GM21526 (cell line): ENCODE measurements around the gene CHCHD3.

Experiments
- ATAC-seq: cut with Tn5 transposase; IDR thresholded peaks from one replicate; pipeline ENCODE4 v1.9.1; 2021; ENCODE audit warnings: moderate library complexity; ENCODE audit not compliant: unreplicated experiment, low FRiP score

Gene CHCHD3

DNA sequence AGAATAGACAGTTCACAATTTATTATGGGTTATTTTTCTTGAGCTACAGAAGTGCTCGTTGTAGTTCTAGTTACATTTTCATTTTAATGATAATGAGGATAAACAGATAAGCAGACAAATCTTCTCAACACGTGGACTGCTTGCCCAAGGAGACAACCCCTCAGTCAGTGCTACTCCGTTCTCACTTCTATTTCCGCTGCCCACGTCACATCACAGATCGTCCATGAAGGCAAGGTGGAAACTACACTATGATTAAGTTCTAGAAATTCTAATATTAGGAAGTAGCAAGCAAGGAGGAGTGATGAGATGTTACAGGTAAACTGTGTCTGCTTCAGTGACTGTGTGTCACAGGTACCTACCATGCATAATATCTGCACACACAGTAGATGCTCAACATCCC, 210.5 kb downstream of the CHCHD3 start:
- peak; percentile 54 for ATAC-seq

DNA sequence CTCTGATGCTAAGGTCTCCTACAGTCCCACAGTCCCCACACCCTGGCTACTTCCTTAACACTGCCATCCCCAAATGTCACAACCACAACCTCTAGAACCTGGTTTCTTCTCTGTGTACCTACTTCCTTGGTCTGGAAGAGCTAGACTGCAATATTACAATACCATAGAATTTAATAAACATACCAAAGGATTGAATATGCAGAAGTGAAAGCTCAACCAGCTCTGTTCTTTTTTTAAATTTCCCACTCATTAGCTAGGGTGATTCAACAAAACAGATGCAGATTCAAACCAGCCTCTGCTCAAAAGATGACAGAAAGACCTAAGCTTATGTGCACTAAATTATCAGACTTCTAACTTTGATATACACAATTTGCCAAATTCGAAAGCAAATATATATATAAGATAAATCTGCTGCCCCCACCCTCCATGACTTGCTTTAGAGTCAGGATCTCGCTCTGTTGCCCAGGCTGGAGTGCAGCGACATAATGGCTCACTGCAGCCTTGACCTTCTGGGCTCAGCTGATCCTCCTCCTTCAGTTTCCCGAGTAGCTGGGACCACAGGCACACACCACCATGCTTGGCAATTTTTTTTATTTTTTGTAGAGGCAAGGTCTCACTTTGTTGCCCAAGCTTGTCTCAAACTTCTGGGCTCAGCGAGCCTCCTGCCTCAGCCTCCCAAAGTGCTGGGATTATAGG, 212.6 kb downstream of the CHCHD3 start:
- ATAC-seq, result no peak

DNA sequence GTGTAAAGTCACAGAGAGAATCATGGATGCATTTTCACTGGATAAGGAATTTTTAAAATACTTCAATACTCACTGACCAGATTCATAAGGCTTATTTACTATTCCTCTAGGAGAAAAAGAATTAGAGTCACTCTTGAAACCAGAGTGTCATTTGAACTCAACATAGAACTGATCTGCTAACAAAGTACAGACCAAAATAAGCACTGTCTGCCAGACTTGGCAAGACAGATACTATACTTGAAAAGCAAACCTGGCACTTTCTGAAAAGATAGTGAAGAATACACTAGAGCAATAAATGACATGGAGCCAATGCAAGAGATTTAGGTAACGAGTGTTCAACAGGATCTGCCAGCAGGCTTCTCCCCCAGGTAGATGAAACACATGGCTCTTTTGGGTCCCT, 215.3 kb downstream of the CHCHD3 start:
- ATAC-seq, result no peak

DNA sequence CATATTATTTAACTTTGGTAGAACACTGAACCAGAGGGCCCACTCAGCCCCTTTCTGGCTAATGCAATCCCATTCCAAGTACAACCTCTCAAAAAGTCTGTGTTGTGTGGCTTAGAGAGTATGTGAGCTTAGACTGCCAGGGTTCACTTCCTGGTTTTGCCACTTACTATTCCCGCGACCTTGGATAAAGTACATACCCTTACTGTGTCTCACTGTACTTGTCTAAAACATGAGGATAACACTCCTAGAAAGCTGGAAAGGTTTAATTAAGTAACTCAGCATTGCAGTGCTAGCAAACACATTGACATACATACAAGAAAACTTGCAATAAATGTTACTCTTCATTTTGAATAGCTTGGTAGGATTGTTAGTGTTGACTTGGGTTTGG, 215.8 kb downstream of the CHCHD3 start:
- ATAC-seq, result no peak

DNA sequence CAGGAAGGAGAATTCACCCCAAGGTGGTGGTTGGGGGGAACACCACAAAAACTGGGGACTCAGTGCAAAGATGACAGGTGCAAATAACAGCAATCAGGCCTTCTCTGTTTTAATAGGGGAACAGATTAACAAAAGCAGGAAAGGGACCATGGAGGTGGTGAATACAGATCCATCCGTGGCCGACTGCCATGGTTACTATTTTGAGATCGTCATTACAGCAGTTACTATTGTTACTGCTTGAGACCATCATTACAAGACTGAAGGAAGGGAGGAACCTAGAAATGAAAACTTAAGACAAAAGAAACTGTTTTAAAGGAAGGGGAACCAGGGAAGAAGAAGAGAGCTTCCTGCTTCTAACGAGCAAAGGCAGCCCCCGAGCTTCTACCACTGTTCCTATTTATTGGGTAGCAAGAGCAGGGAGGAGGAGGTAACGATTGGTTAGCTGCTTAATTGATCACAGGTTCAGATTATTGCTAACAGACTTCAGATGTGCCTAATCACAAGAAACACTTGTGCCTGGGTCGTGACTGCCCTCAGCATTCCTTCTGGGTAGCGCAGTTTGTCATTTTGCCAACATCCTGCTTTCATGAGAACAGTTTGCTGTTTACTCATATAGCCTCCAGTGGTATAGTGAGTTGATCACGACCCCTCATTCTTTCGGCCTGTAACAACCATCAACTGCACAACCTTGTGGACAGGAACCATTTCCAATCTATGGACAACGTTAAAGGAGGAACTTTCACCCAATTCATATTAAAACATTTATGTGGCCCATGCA, 216.3 kb downstream of the CHCHD3 start:
- ATAC-seq, result no peak

DNA sequence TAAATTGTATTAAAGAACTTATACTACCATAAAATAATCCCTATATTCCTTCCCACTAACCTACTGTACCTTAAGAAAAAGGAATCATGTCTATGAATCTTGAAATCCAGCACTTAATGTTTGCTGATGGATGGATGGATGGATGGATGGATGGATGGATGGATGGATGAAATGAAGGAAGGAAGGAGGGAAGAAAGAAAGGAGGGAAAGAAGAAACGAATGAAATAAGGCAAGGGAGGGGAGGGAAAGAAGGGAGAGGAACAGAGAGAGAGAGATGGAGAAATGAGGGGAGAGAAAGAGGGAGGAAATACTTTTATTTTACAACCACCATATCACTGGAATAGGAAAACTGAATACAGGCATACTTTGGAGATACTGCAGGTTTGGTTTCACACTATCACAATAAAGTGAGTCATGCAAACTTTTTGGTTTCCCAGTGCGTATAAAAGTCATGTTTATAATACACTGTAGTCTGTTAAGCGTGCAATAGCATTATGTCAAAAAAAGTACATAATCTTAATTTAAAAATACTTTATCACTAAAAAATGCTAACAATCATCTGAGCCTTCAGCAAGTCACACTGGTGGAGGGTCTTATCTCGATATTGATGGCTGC, 219.8 kb downstream of the CHCHD3 start:
- no peak for ATAC-seq

DNA sequence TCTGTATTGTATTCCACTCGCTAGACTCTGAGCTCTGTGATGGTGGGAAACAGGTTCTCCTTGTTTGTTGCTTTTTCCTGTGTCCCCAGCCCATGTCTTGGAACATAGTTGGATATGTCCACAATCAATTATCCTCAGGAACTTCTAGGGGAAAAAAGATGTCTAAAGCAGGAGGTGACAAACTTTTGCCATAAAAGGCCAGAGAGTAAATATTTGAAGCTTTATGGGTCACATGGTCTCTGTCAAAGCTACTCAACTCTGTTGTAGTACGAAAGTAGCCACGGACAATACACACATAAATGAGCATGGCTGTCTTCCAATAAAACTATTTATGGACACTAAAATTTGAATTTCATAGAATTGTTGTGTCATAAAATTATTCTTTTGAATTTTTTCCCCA, 220.5 kb downstream of the CHCHD3 start:
- no peak for ATAC-seq

DNA sequence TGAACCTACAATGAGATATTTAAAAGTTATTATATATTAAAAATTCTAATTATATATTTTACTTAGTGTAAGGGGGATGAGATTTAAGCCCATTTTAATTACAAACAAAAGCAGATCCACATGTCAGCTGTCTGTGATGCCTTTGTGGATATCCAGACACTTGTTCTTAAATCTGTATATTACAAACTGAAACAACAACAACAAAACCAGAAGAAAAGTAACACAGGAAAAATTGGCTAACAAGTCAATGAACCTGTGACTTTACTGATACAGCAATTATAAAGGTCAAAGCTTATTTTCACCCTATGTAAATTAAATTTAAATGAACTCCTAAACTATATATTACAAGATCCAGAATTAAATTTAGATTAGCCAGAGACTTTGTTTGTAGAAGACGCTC, 222.7 kb downstream of the CHCHD3 start:
- no peak for ATAC-seq

DNA sequence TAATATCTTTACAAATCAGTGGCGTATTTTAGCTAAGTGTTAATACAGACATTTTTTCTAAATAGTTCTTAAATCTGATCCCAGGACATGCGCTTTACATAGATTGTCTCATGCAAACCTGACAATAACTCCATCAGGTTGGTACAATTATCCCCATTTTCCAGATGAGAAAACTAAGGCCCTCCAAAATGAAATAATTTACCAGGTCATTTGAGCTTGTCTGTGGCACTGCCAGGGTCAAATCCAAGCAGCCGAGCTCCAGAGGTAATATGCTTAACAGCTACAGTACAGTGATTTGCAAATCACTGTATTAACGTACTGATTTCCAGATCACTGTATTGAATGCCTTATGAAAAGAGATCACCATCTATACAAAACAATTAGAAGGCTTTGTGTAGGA, 223.1 kb downstream of the CHCHD3 start:
- no peak for ATAC-seq

DNA sequence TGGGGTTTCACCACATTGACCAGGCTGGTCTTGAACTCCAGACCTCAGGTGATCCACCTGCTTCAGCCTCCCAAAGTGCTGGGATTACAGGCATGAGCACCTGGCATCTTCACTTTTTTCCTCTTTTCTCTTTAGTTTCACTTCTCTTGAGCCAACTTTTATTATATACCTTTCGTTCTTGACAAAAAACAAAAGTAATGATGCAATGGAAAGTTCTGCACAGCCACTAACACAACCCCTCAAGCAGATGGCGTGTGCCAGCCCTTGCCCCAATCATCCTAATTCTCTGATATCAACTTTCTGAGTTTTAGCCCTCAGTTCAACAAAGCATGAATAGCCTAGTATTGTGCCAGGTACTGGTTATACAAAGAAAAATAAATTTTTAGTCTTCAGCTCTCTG, 223.6 kb downstream of the CHCHD3 start:
- no peak for ATAC-seq

DNA sequence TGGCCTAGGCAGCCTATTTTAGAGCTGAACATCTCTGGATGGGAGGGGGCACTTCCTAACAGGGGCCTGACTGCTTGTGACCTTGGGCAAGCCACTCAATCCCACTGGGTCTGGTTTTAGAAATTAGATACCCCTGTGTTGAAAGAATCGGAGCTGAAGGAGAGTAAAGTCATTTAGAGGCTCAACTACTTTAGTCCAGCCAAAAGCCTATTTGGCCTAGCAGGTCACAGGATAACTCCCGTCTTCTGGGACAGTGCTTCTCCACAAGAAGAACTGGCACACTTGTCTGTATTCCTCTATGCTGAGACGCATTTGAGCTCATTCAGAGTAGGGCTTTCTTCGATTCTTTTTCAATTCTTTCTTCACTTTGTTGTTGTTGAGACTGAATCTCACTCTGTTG, 224.2 kb downstream of the CHCHD3 start:
- ATAC-seq, result no peak

DNA sequence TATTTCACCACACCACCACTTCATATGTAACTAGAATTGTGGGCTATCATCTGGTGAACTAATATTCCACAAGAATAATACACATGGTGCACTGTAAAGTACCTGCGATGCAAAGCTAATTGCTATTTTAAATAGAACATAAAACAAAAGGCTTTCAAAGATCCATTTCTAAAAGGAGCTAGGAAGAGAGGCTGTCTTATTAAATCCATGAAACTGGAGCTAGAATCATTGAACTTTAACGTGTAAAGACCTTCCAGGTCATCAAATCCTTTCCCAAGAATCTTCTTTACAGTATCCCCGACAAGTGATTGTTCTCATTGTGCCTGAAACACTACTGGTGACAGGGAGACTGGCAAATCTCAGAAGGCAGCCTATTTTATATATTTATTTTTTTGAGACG, 224.9 kb downstream of the CHCHD3 start:
- ATAC-seq, result no peak

DNA sequence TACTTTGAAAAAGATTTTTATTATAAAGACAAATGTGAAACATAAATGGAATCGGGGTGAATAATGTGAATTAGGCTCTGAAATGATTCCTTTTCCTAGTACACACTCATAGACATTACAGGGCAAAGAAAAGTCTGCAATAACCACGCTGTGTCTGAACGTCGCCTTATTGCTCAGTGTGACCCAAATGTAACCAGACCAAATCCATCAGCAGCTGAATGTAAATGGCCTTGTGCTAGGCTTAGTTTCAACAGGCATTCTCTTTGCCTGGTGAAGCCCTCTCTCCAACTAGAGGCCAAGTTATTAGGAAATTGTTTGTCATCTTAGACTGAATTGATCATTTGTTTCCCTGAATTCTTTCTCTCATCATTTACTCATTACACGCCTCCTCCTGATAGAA, 225.5 kb downstream of the CHCHD3 start:
- no peak for ATAC-seq

DNA sequence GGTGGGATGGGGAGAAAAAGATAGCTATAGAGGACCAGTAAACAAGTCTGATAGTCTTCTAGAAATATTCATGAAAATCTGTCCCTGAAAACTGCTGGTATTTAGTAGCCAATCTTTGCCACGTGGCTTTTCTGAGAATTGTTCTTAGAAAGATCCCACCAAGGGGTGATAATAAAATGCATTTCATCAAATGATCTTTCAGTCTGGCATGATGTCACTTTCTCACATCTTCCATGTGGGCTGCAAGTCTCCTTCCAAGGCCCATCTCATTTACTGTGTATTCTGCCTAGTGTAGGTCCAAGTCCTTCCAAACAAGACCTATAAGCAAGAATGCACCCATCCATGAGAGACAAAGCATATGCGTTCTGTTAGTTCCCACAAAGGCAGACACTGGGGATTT, 226.0 kb downstream of the CHCHD3 start:
- ATAC-seq, result no peak

DNA sequence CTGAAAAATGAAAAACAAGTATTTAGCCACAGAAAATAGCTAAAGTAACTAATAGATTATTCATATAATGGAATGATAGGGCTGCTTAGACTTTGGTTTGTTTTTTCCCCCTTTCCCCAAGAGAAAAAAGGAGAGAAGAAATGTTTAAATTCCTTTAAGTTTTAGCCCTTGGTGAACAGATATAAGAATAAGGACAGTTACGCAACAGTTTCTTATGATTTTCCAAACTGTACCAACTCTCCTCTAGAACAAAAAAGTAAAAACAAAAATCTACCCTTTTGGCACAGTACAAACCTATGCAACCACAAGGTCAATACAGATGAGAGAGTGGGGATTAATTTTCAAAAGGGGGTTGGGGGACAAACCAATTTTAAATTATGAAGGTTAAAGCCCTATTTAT, 227.7 kb downstream of the CHCHD3 start:
- ATAC-seq, result no peak

DNA sequence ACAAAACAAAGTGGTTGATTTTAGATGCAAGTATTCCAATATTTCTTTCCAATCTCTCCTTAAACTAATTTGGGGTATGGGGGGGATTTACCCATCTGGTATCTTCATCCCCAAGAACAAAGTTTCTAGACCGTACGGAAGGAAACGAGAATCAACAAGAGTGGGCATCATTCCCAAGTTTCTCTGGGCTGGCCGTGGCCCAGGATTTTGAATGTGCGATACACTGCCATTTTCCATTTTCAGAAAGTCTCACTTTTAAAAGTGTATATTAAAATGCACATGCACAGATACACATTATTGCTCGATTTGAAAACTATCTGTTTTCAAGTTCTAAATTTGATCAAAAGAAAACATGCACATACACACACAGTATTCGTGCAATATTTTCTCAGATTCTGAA, 234.5 kb downstream of the CHCHD3 start:
- ATAC-seq, result no peak

DNA sequence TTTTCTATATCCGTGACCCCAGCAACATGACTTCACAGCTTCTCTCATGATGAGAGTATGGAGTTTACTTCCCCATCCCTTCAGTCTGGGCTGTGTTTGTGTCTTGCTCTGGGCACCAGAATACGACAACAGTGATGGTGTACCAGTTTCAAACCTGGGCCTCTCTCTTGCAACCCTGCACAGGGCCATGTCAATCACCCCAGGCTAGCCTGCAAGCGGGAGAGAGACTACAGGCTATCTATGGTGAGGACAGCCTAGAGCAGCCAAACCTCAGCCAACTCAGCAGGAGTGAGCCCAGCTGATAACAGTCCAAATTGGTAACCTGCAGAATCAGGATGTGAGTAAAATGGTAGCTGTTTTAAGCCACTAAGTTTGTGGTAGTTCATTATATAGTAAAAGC, 235.8 kb downstream of the CHCHD3 start:
- ATAC-seq, result no peak

DNA sequence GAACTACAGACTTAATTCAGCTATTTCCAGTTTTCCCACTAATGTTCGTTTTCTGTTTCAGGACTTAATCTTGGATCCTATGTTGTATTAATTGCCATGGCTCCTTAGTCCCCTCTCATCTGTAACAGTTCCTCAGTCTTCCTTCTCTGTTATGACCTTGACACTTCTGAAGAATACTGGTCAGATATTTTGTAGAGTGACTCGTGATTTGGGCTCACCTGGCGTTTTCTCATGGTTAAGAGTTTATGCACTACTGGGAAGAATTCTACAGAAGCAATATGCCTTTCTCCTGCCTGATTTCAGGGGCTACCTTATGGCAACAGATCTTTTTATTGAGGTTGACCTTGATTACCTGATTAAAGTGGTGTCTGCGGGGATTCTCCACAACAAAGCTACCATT, 239.4 kb downstream of the CHCHD3 start:
- ATAC-seq, result no peak

DNA sequence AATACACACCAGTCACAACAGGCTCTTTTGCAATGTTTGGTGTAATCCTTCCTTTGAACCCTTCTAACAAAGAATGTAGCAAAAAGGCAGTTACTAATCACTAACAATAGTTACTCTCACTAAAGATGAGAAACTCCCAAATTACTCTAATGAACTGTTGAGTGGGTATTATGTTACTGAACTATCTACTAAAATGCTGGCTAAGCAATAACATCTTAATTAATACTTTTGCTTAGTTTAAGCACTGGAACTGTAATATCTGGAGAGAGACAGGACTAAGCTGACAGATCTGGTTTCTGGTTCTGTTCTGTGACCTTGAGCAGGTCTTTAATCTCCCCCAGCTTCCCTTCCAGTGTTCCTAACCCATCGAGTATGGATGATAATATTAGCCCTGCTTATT, 241.7 kb downstream of the CHCHD3 start:
- ATAC-seq, result no peak

DNA sequence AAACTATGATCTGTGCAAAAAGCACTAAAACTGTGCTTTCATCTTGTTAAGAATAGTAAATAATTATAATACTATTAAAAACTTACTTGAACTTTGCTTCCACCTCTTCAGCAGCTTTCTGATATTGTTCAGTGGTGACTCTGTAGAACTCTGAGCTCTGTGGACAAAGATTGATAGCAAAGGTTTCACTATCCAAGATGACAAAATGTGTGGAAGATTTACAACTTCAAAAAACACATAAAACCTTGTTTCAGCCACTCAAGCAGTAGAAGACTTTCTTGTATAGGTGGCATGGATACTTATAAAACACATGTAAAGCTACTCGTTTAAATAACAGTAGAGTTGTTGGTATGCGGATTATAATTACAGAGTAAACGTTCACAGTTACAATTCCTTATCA, 243.6 kb downstream of the CHCHD3 start:
- ATAC-seq, result no peak

DNA sequence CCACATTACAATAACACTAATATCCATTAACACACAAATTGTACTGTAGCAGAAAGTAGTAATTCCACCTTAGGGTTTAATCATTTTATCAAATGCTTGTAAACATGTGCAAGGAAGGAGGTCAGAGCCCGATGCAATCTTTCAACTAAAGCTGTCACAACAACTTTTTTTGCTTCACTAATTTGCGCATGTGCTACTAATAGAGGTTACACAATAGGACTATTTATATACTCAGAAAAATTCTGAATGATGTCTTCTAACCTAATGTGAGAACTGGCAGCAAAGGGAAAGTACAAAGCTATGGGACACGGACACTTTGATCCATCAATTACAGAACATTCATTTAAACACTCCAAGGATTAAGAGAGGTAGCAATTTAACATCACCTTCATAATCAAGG, 244.4 kb downstream of the CHCHD3 start:
- ATAC-seq, result no peak

DNA sequence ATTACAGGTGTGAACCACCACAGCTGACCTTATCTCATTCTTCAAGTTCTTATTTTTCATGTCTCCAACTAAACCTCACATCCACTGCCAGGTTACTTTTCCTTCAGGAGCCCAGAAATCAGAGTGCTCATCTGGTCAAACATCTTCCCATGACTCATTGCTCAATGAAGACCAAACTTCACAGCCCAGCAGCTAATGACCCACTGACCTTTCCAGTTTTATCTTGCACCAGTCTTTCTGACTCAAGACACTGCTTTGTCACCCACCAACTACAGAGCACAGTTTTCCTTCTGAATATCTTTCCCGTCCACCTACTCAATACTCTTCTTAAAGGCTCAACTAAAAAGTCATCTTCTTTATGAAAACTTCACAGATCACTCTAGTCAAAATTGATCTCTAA, 245.1 kb downstream of the CHCHD3 start:
- no peak for ATAC-seq
